H1 (cell line): Measurements from ENCODE around the gene NR2F1. TPM values are rescaled to one million over a fixed set of nuclear protein-coding genes. Genes with fewer than 3 reads are reported as not detected.

Source experiments
- CTCF ChIA-PET: fragments of 300-600 bp; sonication (Branson Sonifier 250); formaldehyde crosslinking; loops from one replicate; lab custom pipeline; 2021; ENCODE audit not compliant: partially characterized antibody; lab: Charles Lee
- POLR2A ChIA-PET: fragments of 300-600 bp; sonication (Branson Sonifier 250); formaldehyde crosslinking; loops from one replicate; lab custom pipeline; 2021; ENCODE audit warnings: inconsistent platforms; ENCODE audit not compliant: partially characterized antibody; lab: Charles Lee
- DNase-seq, 2 experiments: peaks; one replicate each; pipeline versions ENCODE4 v3.0.0 to v3.0.0-alpha.2; 2010 to 2022; ENCODE audit warnings: low spot score in 2 of 2, low read depth in 1 of 2, mixed read lengths in 1 of 2
- FAIRE-seq: peaks from 2 replicates; lab custom pipeline; 2011; peaks lifted over from hg19 to GRCh38; lab: Jason Lieb, UNC
- H2AFZ ChIP-seq: 2 replicates; pipeline ENCODE4 v1.8.1; 2012; ENCODE audit warnings: low read length, inconsistent platforms
- H2AK5ac ChIP-seq: 2 replicates; pipeline ENCODE4 v1.6.1; 2013; ENCODE audit warnings: low read depth, low read length
- H2BK120ac ChIP-seq: replicated peaks from 2 replicates; pipeline ENCODE3; 2013; ENCODE audit warnings: low read depth, low read length, inconsistent platforms
- H2BK12ac ChIP-seq: 2 replicates; pipeline ENCODE4 v1.6.1; 2013; ENCODE audit warnings: low read depth, low read length
- H2BK15ac ChIP-seq: 2 replicates; pipeline ENCODE4 v1.6.1; 2013; ENCODE audit warnings: low read length
- H2BK20ac ChIP-seq: 2 replicates; pipeline ENCODE4 v1.6.1; 2013; ENCODE audit warnings: low read length
- H2BK5ac ChIP-seq: 2 replicates; pipeline ENCODE4 v1.6.1; 2013; ENCODE audit warnings: low read depth, low read length
- H3K14ac ChIP-seq: 2 replicates; pipeline ENCODE4 v1.6.1; 2013; ENCODE audit warnings: inconsistent platforms; ENCODE audit not compliant: insufficient read length
- H3K18ac ChIP-seq: 2 replicates; pipeline ENCODE4 v1.6.1; 2013; ENCODE audit warnings: low read length; ENCODE audit errors: extremely low read depth
- H3K23ac ChIP-seq: 2 replicates; pipeline ENCODE4 v1.6.1; 2013; ENCODE audit warnings: inconsistent platforms; ENCODE audit not compliant: insufficient read length
- H3K23me2 ChIP-seq: 2 replicates; pipeline ENCODE4 v1.6.1; 2013; ENCODE audit warnings: low read depth, low read length
- H3K27ac ChIP-seq: 2 replicates; pipeline ENCODE4 v1.6.1; 2011; ENCODE audit warnings: low read depth, low read length, inconsistent platforms
- H3K27me3 ChIP-seq, 4 experiments: replicated peaks in 1 of 4; 1 replicate in 1 of 4; 2 replicates in 3 of 4; pipeline versions ENCODE4 v1.6.1 to v1.8.1; 2011 to 2013; ENCODE audit warnings: low read length in 3 of 4, mild to moderate bottlenecking in 3 of 4, inconsistent platforms in 2 of 4, mixed read lengths in 2 of 4, moderate library complexity in 1 of 4; ENCODE audit not compliant: control insufficient read depth in 3 of 4, insufficient read depth in 3 of 4; ENCODE audit errors: extremely low read depth in 1 of 4
- H3K36me3 ChIP-seq, 4 experiments: 2 replicates each; pipeline versions ENCODE4 v1.6.1 to v1.8.1; 2011 to 2013; ENCODE audit warnings: mild to moderate bottlenecking in 4 of 4, low read length in 3 of 4, moderate library complexity in 2 of 4, control low read depth in 1 of 4, inconsistent platforms in 1 of 4; ENCODE audit not compliant: insufficient read depth in 4 of 4, control insufficient read depth in 2 of 4
- H3K4ac ChIP-seq: replicated peaks from 2 replicates; pipeline ENCODE3; 2013; ENCODE audit warnings: low read length, low read depth, mixed read lengths, inconsistent platforms; ENCODE audit not compliant: insufficient read length
- H3K4me1 ChIP-seq, 4 experiments: replicated peaks in 1 of 4; 1 replicate in 1 of 4; 2 replicates in 3 of 4; pipeline versions ENCODE4 v1.6.1 to v1.8.1; 2011 to 2013; ENCODE audit warnings: low read length in 3 of 4, inconsistent platforms in 2 of 4, mixed read lengths in 1 of 4; ENCODE audit not compliant: insufficient read depth in 4 of 4, control insufficient read depth in 3 of 4
- H3K4me2 ChIP-seq, 2 experiments: 2 replicates each; pipeline versions ENCODE4 v1.6.1 to v1.8.1; 2011 to 2013; ENCODE audit warnings: low read depth in 2 of 2, low read length in 2 of 2, control low read depth in 1 of 2, inconsistent platforms in 1 of 2, mild to moderate bottlenecking in 1 of 2; ENCODE audit not compliant: insufficient read depth in 1 of 2
- H3K4me3 ChIP-seq, 4 experiments: fragments of 200-600, 300-600 bp in 1 of 4; sonication (generic), shearing (Covaris generic), sonication (Bioruptor Twin) in 1 of 4; 2 replicates each; pipeline versions ENCODE4 v1.5.1 to v1.8.1; 2011 to 2016; ENCODE audit warnings: low read length in 4 of 4, low read depth in 3 of 4, control low read depth in 2 of 4, inconsistent platforms in 2 of 4, mild to moderate bottlenecking in 2 of 4, mixed read lengths in 1 of 4, moderate library complexity in 1 of 4; ENCODE audit not compliant: insufficient read depth in 2 of 4; ENCODE audit errors: extremely low read depth in 1 of 4
- H3K56ac ChIP-seq: replicated peaks from 2 replicates; pipeline ENCODE3; 2013; ENCODE audit warnings: low read depth, mild to moderate bottlenecking, mixed read lengths, low read length, inconsistent platforms; ENCODE audit not compliant: insufficient read length
- H3K79me1 ChIP-seq: 2 replicates; pipeline ENCODE4 v1.6.1; 2013; ENCODE audit warnings: low read depth, low read length, control low read depth
- H3K79me2 ChIP-seq, 2 experiments: 2 replicates each; pipeline versions ENCODE4 v1.6.1 to v1.8.1; 2012 to 2013; ENCODE audit warnings: low read length in 2 of 2, mild to moderate bottlenecking in 2 of 2, inconsistent platforms in 1 of 2; ENCODE audit not compliant: insufficient read depth in 2 of 2, control insufficient read depth in 1 of 2
- H3K9ac ChIP-seq, 4 experiments: replicated peaks in 1 of 4; 1 replicate in 1 of 4; 2 replicates in 3 of 4; pipeline versions ENCODE4 v1.6.1 to v1.8.1; 2011 to 2013; ENCODE audit warnings: low read depth in 3 of 4, low read length in 3 of 4, control low read depth in 2 of 4, mild to moderate bottlenecking in 2 of 4, moderate library complexity in 2 of 4, inconsistent platforms in 1 of 4; ENCODE audit errors: extremely low read depth in 1 of 4
- H3K9me3 ChIP-seq, 2 experiments: 2 replicates each; pipeline versions ENCODE4 v1.6.1 to v1.8.1; 2012 to 2013; ENCODE audit warnings: mild to moderate bottlenecking in 2 of 2, moderate library complexity in 2 of 2, control low read depth in 1 of 2, inconsistent platforms in 1 of 2, low read depth in 1 of 2, low read length in 1 of 2, mixed read lengths in 1 of 2; ENCODE audit not compliant: insufficient read depth in 2 of 2
- H4K20me1 ChIP-seq, 2 experiments: replicated peaks in 1 of 2; 2 replicates each; pipeline versions ENCODE3 to v1.8.1; 2011 to 2013; ENCODE audit warnings: inconsistent platforms in 2 of 2, low read length in 2 of 2, mild to moderate bottlenecking in 1 of 2; ENCODE audit not compliant: insufficient read depth in 2 of 2, control insufficient read depth in 1 of 2
- H4K5ac ChIP-seq: 2 replicates; pipeline ENCODE4 v1.6.1; 2013; ENCODE audit warnings: low read length, low read depth, mixed read lengths, inconsistent platforms; ENCODE audit not compliant: insufficient read length
- H4K8ac ChIP-seq: 2 replicates; pipeline ENCODE4 v1.8.0; 2013; ENCODE audit warnings: mild to moderate bottlenecking, moderate library complexity, low read length, inconsistent platforms; ENCODE audit not compliant: insufficient read depth; ENCODE audit errors: extremely low read depth
- H4K91ac ChIP-seq: replicated peaks from 2 replicates; pipeline ENCODE3; 2013; ENCODE audit warnings: low read length, mixed read lengths, inconsistent platforms; ENCODE audit not compliant: insufficient read length
- CHD1 ChIP-seq: IDR thresholded peaks from 2 replicates; pipeline ENCODE4 v1.6.1; 2012; ENCODE audit warnings: low read depth, low read length, improper control_type of control experiment
- CHD2 ChIP-seq: IDR thresholded peaks from 2 replicates; pipeline ENCODE4 v1.6.1; 2012; ENCODE audit warnings: low read length, improper control_type of control experiment
- CREB1 ChIP-seq: IDR thresholded peaks from 2 replicates; pipeline ENCODE4 v1.6.1; 2012; ENCODE audit warnings: inconsistent platforms
- EP300 ChIP-seq, 2 experiments: IDR thresholded peaks; 1 replicate in 1 of 2; 2 replicates in 1 of 2; pipeline ENCODE4 v1.6.1; 2011 to 2012; ENCODE audit warnings: low read depth in 2 of 2, low read length in 2 of 2, mild to moderate bottlenecking in 2 of 2, borderline replicate concordance in 1 of 2, inconsistent platforms in 1 of 2, moderate library complexity in 1 of 2
- HDAC6 ChIP-seq: IDR thresholded peaks from one replicate; pipeline ENCODE4 v1.7.1; 2012; ENCODE audit warnings: low read depth, mild to moderate bottlenecking, inconsistent platforms, low read length, moderate library complexity
- KDM5A ChIP-seq: fragments of 200-600 bp; IDR thresholded peaks from 2 replicates; pipeline ENCODE4 v1.7.1; 2012; ENCODE audit warnings: mild to moderate bottlenecking, low read length, inconsistent platforms, mixed read lengths
- POLR2A ChIP-seq, 2 experiments: IDR thresholded peaks; 1 replicate in 1 of 2; 2 replicates in 1 of 2; pipeline ENCODE4 v1.6.1; 2011; ENCODE audit warnings: low read depth in 2 of 2, low read length in 2 of 2, mild to moderate bottlenecking in 2 of 2; ENCODE audit errors: control extremely low read depth in 1 of 2
- POLR2AphosphoS5 ChIP-seq: IDR thresholded peaks from 2 replicates; pipeline ENCODE4 v1.6.1; 2011; ENCODE audit warnings: low read depth, low read length
- RFX5 ChIP-seq: IDR thresholded peaks from 2 replicates; pipeline ENCODE4 v1.6.1; 2011; ENCODE audit warnings: low read depth, low read length, improper control_type of control experiment, borderline replicate concordance
- SRF ChIP-seq: IDR thresholded peaks from 2 replicates; pipeline ENCODE4 v1.6.1; 2011; ENCODE audit warnings: mild to moderate bottlenecking, low read depth, low read length, moderate library complexity
- TAF7 ChIP-seq: optimal IDR thresholded peaks from 2 replicates; pipeline ENCODE3; 2011; ENCODE audit warnings: low read depth, mild to moderate bottlenecking, inconsistent platforms, low read length, moderate library complexity, borderline replicate concordance
- TEAD4 ChIP-seq: IDR thresholded peaks from 2 replicates; pipeline ENCODE4 v1.6.1; 2012; ENCODE audit warnings: low read depth, low read length, inconsistent platforms, mixed read lengths
- USF2 ChIP-seq: IDR thresholded peaks from 2 replicates; pipeline ENCODE4 v1.6.1; 2011; ENCODE audit warnings: low read length, improper control_type of control experiment
- WGBS, 2 experiments: shearing (Covaris generic) in 1 of 2; methylation state at CpG; one replicate each; pipeline versions ENCODE4 v1.1.6 to v1.1.7; 2013 to 2015; ENCODE audit warnings: low lambda C conversion rate in 2 of 2, mixed read lengths in 2 of 2, inconsistent platforms in 1 of 2, low coverage in 1 of 2, missing lambda C conversion rate in 1 of 2; ENCODE audit not compliant: insufficient replicate concordance in 2 of 2, insufficient coverage in 1 of 2, insufficient read length in 1 of 2; ENCODE audit errors: extremely low coverage in 1 of 2, missing lambda C conversion rate in 1 of 2; 5-methylcytosine and 5-hydroxymethylcytosine counted together
- polyA plus RNA-seq, 7 experiments: library from polyadenylated mRNA; depleted of rRNA in 3 of 7; stranded (reverse) in 5 of 7; unstranded in 2 of 7; fragments of >200 nt in 5 of 7; fragments of 200-250 nt in 2 of 7; gene quantifications; 1 replicate in 5 of 7; 2 replicates in 1 of 7; 4 replicates in 1 of 7; pipeline versions ENCODE4 v1.2.1 to v1.2.3, GENCODE V29; 2011 to 2013; ENCODE audit warnings: missing spikeins in 2 of 7, mixed read lengths in 2 of 7
- total RNA-seq: library from RNA; stranded (reverse); fragmentation: NEBNext Ultra II Directional; extraction: Animal tissue kit (Norgen Biotek cat#: 25700); gene quantifications from 2 replicates; pipeline ENCODE4 v1.2.1, GENCODE V29; 2021

NR2F1 gene
- total and polyA plus RNA-seq, 2 of the 8 experiments (the other 6 are each of a cell fraction or from before 2014, with no cell fraction given), result not detected

- H2AFZ ChIP-seq, result no peak overlapping the region
- TF ChIP-seq POLR2AphosphoS5, result no peak
- TF ChIP-seq TAF7, result no peak
- TF ChIP-seq HDAC6, result no peak
- no peak for TF ChIP-seq TEAD4
- peak; percentile 20; the same call in 1 of the 2 replicates for TF ChIP-seq USF2
- TF ChIP-seq KDM5A, result no peak
- TF ChIP-seq CREB1, result no peak
- TF ChIP-seq EP300 (IDR thresholded peaks at IDR 0.05; ENCODE audit: borderline replicate concordance in 1 of 2, low read depth in 2 of 2, low read length in 2 of 2), result no peak
- no peak for TF ChIP-seq POLR2A (IDR thresholded peaks at IDR 0.05; ENCODE audit: control extremely low read depth in 1 of 2, low read depth in 2 of 2, low read length in 2 of 2)
- TF ChIP-seq CHD1, result no peak
- no peak for TF ChIP-seq CHD2
- no peak for TF ChIP-seq SRF
- no peak for TF ChIP-seq RFX5
Observed at GRCh38 chr5:93572101-93572607, 10.9 kb upstream of the NR2F1 start.

More at GRCh38 chr5:93572101-93572607, 10.9 kb upstream of the NR2F1 start:
- H3K23me2 ChIP-seq, result peaks cover 7% of the 10 kb centered on the region; the same call in 1 of the 2 replicates
- H3K27ac ChIP-seq, result no peak overlapping the region
- DNase-seq (peak in 1 of 2 experiments; percentile 70), FAIRE-seq (no peak)
- no peaks in the 10 kb centered on the region for H3K36me3 ChIP-seq
- WGBS, 2 experiments, result 1% methylated on average over 36 of the region's 40 CpGs; no CpG with 5 or more reads in 1 of the 2 experiments
- no peak overlapping the region for H4K91ac ChIP-seq
- H2AK5ac ChIP-seq, result no peak overlapping the region
- H2BK20ac ChIP-seq, result no peak overlapping the region
- ChIA-PET POLR2A (interaction anchor here (0.8 to 1.8 kb wide), 2 partner anchors 39 to 65 kb away, joined by 3 to 9 read pairs; no protein-coding TSS in a partner anchor), CTCF (interaction anchor here (0.5 to 3.5 kb wide), 7 partner anchors 9 to 514 kb away, joined by 3 to 12 read pairs (median 7); partner anchors contain the start of genes NR2F1 and NR2F1-AS1)
- H3K79me2 ChIP-seq, result no peaks in the 10 kb centered on the region
- no peak overlapping the region for H2BK5ac ChIP-seq
- peaks cover 10 to 27% (median 17%) of the 10 kb centered on the region in 4 experiments for H3K4me1 ChIP-seq
- no peak overlapping the region; the same call in 1 of the 2 replicates for H2BK12ac ChIP-seq
- peaks cover 71 to 90% (median 89%) of the 10 kb centered on the region in 4 experiments for H3K27me3 ChIP-seq
- no peak overlapping the region for H3K9ac ChIP-seq
- no peak overlapping the region for H4K5ac ChIP-seq
- no peak overlapping the region for H3K56ac ChIP-seq
- H4K20me1 ChIP-seq, result peaks cover 6 to 20% of the 10 kb centered on the region in 2 experiments
- no peak overlapping the region for H3K23ac ChIP-seq
- no peak overlapping the region for H2BK120ac ChIP-seq
- no peak overlapping the region for H3K18ac ChIP-seq
- H3K4me3 ChIP-seq, result peak overlapping the region in 3 of 4 experiments; percentile 11 to 59 (median 32); a peak in 7 of 8 replicates
- no peak overlapping the region for H3K4ac ChIP-seq
- no peaks in the 10 kb centered on the region for H3K79me1 ChIP-seq
- H3K14ac ChIP-seq, result no peak overlapping the region
- no peak overlapping the region; the same call in 1 of the 2 replicates for H2BK15ac ChIP-seq
- H3K9me3 ChIP-seq, result no peaks in the 10 kb centered on the region
- no peak overlapping the region for H4K8ac ChIP-seq
- H3K4me2 ChIP-seq, result peak overlapping the region; percentile 77 to 86
